ENCODE results near the gene SEMA3G. TPM values are rescaled to one million over a fixed set of nuclear protein-coding genes. Genes with fewer than 3 reads are reported as not detected.

The SEMA3G gene
- total RNA-seq, 6 experiments from 2014 or later: not detected

- H3K9me3 Mint-ChIP-seq: no peaks in the 10 kb centered on the region
- TF ChIP-seq, protein P1, sequence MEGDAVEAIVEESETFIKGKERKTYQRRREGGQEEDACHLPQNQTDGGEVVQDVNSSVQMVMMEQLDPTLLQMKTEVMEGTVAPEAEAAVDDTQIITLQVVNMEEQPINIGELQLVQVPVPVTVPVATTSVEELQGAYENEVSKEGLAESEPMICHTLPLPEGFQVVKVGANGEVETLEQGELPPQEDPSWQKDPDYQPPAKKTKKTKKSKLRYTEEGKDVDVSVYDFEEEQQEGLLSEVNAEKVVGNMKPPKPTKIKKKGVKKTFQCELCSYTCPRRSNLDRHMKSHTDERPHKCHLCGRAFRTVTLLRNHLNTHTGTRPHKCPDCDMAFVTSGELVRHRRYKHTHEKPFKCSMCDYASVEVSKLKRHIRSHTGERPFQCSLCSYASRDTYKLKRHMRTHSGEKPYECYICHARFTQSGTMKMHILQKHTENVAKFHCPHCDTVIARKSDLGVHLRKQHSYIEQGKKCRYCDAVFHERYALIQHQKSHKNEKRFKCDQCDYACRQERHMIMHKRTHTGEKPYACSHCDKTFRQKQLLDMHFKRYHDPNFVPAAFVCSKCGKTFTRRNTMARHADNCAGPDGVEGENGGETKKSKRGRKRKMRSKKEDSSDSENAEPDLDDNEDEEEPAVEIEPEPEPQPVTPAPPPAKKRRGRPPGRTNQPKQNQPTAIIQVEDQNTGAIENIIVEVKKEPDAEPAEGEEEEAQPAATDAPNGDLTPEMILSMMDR (IDR thresholded peaks at IDR 0.05): no peak
- peaks cover 23% of the 10 kb centered on the region for H3K36me3 Mint-ChIP-seq (ENCODE audit: low read depth)
- no peak overlapping the region for H3K27ac Mint-ChIP-seq
- H3K4me1 Mint-ChIP-seq (ENCODE audit: low read depth): peaks cover 27% of the 10 kb centered on the region
- peaks cover 2% of the 10 kb centered on the region for H3K27me3 Mint-ChIP-seq (ENCODE audit: insufficient read depth)
- H3K4me3 Mint-ChIP-seq: no peak overlapping the region
- no peak for DNase-seq
These were observed 40.0 kb upstream of the SEMA3G start for GRCh38 chr3:52484680-52485461.

GRCh38 chr3:52483577-52484381, 38.9 kb upstream of the SEMA3G start:
- Mint-ChIP-seq H3K4me1 (ENCODE audit: low read depth) (peaks cover 27% of the 10 kb centered on the region), H3K27ac (peak overlapping the region; percentile 61), H3K9me3 (no peaks in the 10 kb centered on the region), H3K4me3 (no peak overlapping the region; the same call in 1 of the 2 replicates), H3K27me3 (ENCODE audit: insufficient read depth) (peaks cover 2% of the 10 kb centered on the region), H3K36me3 (ENCODE audit: low read depth) (peaks cover 27% of the 10 kb centered on the region)
- peak; percentile 32 for DNase-seq
- TF ChIP-seq, protein P1 (IDR thresholded peaks at IDR 0.05): no peak

GRCh38 chr3:52483081-52483480, 38.2 kb upstream of the SEMA3G start:
- Mint-ChIP-seq H3K9me3 (no peaks in the 10 kb centered on the region), H3K27ac (peak overlapping the region; percentile 61), H3K4me1 (ENCODE audit: low read depth) (peaks cover 27% of the 10 kb centered on the region), H3K27me3 (ENCODE audit: insufficient read depth) (peaks cover 2% of the 10 kb centered on the region), H3K36me3 (ENCODE audit: low read depth) (peaks cover 27% of the 10 kb centered on the region), H3K4me3 (no peak overlapping the region)
- TF ChIP-seq, protein P1 (IDR thresholded peaks at IDR 0.05): no peak
- no peak for DNase-seq

DNA sequence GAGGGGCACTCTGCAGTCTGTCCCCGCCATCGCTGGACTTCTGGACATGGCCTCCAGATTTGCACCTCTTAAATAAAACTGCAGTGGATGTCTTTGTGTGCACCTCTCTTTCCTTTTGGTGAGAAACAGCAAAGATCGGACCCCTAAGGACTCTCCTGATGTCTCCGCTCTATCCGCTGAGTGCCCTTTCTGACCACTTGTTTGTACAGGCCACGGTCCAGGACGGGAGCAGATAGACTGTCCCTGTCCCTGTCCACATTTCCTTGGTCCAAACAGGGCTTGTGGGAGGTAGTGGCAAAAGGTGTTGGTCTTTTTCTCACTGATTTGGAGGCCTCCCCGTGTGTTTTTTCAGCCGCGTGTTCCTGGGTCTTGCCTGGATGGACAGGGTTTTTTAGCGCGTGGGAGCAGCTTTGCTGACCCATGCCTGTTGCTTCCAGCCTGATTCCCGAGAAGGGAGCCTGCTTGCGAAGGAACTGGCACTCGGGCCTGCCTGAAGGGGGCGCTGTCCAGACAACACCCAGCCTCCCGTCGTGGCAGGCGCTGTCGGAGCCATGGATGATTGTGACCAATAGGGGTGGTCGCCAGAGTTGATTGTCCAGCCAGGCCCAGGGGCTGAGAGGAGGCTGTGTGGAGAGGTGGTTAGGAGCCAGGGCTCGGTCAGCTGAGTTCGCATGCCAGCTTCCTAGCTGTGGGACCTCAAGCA, 37.1 kb upstream of the SEMA3G start:
- TF ChIP-seq, protein P1 (IDR thresholded peaks at IDR 0.05): peak; percentile 82
- no peak for DNase-seq
- H3K9me3 Mint-ChIP-seq: no peaks in the 10 kb centered on the region
- no peak overlapping the region for H3K27ac Mint-ChIP-seq
- H3K36me3 Mint-ChIP-seq (ENCODE audit: low read depth): peaks cover 22% of the 10 kb centered on the region
- no peak overlapping the region for H3K4me3 Mint-ChIP-seq
- peaks cover 27% of the 10 kb centered on the region for H3K4me1 Mint-ChIP-seq (ENCODE audit: low read depth)
- no peaks in the 10 kb centered on the region; the same call in 1 of the 2 replicates for H3K27me3 Mint-ChIP-seq (ENCODE audit: insufficient read depth)
